ENCODE results near the gene KIF3B.
"Not testable (repeated sequence)": the region's sequence is repeated elsewhere in the genome, so short reads cannot be mapped to it uniquely, and the experiment has no call there.

KIF3B gene

DNA sequence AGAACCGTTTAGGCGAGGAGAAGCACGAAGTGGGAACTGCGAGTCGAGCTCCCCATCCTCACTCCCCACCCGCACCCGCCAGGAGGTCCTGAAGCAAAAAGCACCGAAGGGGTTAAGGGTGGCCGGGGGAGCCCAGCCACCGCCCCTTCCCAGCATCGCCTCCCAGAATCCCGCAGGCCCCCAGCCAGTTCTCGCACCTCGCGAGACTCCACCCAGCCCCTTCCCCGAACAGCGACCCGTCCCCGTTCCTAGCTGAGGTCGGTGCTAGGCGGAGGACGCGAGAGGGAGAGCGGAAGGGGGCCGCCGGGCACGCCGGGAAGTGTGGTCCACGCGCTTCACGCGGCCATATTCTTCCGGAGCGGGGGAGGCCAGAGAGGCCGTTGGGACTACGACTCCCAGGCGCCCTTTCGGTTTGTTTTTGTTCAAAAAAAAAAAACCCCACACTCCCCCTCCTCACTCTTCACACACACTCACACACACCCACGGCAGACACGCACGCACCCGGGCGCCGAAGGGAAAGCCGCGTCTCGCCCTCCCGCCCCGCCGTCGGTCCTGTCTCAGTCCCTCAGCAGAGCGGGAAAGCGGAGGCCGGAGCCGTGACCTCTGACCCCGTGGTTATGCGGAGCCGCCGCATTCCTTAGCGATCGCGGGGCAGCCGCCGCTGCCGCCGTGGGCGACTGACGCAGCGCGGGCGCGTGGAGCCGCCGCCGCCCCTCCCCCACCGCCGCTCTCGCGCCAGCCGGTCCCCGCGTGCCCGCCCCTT lies 80.6 kb downstream of the KIF3B start, which contains the start of gene ASXL1:
TSS of gene ASXL1 (plus strand) at position 463 of the 763 bp plus-strand sequence. CDS start 445 bp downstream, outside the sequence.
- DNase-seq, result peak; percentile 95

DNA sequence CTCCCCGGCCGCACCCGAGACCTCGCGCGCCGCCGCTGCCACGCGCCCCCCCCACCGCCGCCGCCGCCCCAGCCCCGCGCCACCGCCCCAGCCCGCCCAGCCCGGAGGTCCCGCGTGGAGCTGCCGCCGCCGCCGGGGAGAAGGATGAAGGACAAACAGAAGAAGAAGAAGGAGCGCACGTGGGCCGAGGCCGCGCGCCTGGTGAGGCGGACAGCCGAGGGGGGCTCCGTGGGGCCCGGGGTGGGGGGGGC lies 81.1 kb downstream of the KIF3B start:
- DNase-seq, result no peak

DNA sequence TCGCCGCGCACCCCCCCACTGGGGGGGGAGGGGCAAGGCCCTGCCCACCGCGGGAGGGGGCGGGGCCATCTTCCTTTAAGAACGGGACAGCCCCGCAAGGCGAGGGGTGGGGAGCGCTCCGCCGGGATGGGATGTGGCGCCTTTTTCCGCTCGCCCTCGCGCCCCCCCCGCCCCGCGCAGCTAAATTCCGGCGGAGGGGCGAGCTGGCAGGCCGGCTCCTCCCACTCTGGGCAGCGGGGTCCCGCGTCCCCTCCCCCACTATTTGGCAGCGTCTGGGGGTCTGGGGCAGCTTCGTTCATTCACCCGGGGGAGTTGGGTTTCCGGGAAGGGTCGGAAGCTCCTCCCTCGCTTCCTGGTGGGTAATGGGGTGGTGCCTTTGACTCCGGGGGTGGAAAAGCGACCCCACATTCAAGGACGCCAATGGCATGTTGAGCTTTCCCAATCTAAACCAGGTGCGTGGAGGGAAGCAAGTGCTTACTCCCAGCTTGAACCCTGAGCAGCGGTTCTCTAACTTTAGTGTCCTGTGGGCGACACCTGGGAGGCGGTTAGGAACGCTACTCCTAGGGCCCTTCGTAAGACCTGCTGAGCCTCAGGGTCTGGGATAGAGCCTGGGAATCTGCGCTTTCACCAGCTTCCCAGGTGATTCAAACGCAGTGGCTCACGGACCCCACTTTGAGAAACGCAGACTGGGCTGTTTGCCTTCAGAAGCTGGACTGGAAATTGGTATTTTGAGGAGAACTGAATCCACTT lies 81.6 kb downstream of the KIF3B start:
- peak; percentile 74 for DNase-seq

DNA sequence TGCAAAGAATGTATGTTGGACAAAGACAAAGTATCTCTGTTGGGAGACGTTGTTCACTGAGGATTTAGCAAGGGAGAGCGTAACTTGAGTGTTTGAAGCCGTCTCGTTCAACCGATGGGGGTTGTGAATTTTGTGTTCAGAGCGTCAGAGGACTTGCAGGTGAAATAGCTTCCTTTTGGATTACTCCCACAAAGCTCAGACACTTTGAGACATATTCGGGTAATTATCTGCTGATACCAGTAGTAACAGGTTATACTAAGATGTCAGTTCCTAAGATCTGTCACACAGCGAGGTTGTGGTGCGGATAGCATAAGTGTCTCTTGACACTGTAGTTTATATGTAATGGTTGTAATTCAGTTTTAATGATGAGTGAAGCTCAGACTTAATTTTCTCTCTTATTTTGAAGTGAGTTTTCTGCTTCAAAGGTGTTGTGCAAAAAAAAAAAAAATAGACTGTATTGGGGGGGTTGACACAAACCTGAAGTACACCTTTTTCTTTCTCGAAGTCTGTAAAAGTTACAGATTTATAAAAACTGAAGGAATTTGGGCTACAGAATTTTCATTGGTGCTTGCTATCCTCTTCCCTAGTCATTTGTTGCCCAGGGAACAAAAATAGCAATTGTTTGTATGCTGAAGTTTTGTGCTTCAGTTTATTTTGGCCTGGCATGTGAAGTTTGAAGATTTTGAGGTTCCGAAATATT lies 82.3 kb downstream of the KIF3B start:
- no peak for DNase-seq

DNA sequence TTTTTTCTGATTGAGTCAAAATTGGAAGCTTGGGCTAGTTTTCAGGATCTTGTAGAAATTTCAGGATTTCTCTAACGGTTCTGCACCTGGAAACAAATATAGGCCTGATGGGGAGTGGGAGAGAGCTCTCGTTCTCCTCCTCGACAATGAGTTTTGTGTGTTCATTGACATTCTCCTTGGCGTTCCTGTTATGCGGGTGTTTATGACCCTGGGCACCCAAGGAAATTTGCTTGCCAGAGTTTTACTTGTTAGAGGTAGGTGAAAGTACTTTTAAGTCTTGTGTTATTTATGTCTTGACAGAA lies 82.8 kb downstream of the KIF3B start:
- DNase-seq, result no peak

DNA sequence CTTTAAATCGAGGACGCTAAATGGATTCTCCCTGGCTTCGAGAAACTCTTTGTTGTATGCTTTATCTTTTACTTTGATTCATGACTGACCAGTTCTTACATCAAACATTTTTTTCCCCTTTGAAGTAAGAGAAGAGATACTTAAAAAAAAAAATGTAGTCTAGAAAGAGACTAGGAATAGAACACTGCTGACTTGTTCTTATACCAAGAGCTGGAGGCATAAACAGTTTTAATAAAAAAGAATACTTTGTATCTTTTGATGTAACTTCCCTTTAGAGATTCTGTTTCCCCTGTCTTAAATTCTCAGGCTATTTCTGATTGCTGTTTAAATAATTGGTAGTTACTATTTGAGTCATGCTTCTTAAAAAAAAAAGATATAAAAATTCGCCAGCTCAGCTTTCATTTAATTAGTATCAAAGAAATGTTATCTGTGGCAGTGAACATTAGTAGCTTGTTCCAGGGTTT lies 85.5 kb downstream of the KIF3B start:
- no peak for DNase-seq

DNA sequence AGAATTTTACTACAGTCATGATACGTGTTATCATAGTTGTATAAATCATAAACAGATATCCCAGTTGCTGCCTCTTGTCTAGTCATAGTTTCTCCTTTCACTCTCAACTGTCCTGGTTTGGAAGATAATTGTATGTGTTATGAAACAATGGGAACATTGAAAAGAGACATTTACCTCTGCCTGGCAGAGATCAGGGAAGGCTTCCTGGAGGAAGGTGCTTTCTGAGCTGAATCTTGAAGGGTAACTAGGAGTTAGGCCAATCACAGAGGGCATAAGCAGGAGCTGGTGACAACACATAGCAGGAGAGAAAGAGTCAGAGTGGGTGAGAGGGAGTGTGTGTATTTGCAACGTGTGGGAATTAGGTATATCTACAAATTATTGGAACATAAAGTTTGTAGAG lies 86.0 kb downstream of the KIF3B start:
- no peak for DNase-seq

DNA sequence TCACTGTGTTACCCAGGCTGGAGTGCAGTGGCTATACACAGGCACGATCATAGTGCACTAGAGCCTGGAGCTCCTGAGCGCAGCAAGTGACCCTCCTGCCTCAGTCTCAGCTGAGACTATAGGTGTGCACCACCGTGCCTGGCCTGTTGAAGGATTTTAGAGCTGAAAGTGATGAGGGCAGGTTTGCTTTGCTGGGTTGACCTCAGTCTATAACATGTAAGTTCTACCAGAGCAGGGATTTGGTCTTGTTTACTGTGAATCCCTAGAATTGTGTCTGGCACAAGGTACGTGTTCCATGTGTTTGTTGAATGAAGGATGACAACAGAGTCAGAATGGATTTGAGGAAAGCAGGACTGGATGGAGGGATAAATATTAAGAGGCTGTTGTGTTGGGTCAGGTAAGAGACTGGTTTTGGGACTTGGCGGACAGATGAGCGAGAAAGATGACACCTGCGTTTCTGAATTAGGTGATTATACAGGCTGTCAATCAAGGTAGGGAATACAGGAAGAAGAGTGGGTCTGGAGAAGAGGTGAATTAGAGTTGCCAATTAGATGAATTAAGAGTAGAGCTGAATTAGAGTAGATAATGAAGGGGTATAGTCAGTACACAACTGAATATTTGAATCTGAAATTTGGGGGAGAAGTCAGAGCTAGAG lies 87.2 kb downstream of the KIF3B start:
- no peak for DNase-seq

DNA sequence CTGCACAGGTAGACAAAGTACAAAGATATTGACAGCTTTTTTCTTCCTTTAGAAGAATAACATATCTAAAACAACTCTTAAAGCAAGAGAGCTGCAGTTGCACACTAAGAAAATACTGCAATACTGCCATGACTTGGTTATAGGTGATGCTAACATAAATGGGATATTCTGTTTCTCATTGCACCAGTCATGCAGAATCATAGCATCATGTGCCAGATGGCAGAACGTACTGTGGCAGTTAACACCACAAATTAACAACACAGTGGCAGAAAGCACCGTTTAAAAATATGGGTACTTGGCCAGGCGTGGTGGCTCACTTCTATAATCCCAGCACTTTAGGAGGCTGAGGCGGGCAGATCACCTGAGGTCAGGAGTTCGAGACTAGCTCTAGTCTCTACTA lies 88.1 kb downstream of the KIF3B start:
- no peak for DNase-seq

DNA sequence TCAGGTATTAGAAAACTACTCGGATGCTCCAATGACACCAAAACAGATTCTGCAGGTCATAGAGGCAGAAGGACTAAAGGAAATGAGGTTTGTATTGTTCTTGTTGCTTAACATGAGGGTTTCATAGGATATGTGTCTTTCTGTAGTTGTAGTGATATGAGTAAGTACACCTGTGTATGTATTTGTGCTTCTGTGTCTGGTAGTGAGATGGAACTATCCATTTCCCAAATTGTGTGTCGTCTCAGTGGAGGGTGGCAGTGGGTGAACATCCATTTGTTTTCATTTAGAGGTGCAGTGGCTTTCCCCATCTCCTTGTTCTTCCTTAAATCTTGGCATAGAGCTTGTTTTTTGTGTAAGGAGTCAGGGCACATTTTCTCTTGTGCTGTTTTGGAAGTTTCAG lies 88.9 kb downstream of the KIF3B start:
- no peak for DNase-seq

DNA sequence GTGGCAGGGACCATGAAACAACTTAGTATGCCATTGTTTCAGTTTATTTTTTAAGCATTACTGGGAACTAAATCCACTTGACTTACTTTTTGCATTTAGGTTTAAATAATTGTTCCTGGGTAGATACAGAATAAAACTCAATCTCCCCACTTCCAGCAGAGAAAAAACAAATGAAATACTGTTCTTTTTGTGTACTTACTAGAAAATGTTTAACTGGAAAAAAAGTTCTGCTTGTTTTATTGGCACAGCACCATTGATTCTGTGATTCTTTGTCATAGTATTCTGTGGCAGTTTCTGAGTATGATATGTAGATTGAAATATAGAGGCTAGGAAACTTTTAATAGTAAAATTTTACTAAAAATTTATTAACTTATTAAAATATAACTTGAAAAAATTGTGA lies 90.9 kb downstream of the KIF3B start:
- DNase-seq, result no peak

DNA sequence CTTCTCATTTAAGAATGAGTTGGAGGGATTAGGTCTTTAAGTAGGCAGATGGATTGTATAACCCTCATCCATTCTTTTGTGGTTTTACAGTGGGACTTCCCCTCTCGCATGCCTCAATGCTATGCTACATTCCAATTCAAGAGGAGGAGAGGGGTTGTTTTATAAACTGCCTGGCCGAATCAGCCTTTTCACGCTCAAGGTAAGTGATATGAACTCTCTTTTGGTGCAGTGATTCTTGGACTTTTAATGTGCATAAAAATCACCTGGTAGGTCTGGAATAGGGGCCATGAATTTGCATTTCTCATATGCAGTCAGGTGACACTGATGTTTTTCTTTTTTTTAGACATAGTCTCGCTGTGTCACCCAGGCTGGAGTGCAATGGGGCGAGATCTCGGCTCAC lies 91.5 kb downstream of the KIF3B start:
- DNase-seq, result no peak

DNA sequence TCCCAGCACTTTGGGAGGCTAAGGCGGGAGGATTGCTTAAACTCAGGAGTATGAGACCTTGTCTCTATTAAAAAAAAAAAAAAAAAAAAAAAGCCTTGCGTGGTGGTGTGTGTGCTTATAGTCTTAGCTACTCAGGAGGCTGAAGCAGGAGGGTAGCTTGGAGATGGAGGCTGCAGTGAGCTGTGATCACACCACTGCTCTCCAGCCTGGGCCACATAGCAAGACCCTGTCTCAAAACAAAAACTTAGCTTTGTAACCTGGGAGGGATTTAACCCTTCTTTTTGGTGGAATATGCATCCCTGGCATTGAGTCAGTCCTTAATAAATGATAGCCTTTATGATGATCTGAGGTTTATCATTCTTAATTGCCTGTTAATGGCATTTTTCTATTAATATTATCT lies 93.4 kb downstream of the KIF3B start:
- no peak for DNase-seq

DNA sequence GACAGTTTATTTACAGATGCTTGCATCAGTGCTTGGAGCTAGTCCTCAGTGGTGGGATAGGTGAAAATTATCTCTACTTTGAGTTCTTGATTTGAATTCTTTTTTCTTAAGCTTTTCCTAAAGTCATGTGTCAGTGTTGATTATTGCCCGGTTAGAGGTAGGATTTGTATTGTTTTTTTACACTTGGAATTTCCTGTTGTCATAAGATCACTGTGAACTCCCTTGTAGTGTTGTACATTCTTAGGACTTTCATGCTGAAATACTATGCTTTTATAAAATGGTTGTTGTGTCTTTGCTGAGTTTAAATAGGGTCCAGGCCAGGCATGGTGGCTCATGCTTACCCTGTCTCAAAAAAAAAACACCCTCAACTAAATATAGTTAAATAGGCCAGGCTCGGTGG lies 101.0 kb downstream of the KIF3B start:
- no peak for DNase-seq

DNA sequence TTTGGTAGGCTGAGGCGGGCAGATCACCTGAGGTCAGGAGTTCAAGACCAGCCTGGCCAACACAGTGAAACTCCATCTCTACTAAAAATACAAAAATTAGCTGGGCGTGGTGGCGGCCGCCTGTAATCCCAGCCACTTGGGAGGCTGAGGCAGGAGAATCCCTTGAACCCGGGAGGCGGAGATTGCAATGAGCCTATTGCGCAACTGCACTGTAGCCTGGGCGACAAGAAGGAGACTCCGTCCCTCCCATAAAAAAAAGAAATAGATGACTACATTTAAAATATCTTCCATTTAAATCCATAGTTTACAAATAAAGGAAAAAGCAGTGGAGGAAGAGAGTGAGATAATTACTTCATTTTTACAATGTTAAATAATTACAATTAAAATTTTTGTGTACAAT lies 102.6 kb downstream of the KIF3B start:
- not testable (repeated sequence) for DNase-seq

DNA sequence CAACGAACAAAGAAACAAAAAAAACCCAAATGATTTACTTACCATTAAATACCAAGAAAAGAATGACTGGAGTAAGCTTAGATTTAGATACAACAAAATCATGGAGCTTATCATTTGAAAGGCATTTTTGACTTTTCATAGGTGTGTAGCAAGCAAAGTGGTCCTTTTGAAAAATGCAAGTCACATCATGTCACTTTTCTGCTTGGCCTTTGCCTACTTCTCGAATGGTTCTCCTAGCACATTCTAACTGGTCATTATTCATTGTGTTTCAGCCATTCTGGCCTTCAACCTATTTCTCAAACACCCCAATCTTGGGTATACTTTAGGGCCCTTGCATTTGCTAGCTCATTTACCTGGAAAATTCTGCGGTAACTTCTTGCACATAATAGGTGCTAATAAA lies 103.3 kb downstream of the KIF3B start:
- DNase-seq, result no peak

DNA sequence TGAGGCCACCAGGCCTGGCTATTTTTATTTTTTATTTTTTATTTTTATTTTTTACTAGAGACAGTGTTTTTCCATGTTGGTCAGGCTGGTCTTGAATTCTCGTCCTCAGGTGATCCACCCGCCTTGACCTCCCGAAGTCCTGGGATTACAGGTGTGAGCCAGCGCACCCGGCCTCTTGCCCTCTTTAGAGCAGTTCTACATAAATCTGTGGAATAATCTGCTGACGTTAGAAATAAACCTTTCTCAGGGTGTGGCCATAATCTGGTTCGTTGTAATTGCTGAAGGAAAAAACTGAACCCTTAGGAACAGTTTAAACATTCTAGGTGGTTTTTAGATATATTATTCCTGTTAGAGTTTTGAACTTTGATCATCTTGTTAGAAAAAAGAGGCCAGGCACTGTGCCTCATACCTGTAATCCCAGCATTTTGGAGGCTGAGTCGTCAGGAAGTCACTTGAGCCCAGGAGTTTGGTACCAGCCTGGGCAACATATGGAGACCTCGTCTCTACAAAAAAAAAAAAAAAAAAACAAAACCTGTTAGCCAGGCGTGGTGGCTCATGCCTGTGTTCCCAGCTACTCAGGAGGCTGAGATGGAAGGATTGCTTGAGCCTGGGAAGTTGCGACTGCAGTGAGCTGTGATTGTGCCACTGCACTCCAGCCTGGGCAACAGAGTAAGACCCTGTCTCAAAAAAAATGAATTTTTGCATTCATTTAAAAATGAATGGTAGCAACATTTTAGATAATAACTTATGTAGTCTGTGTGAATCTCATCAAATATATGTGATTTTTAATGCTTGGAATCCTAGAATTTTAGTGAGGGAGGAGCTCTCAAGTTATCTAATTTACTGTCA lies 104.9 kb downstream of the KIF3B start:
- no peak for DNase-seq

DNA sequence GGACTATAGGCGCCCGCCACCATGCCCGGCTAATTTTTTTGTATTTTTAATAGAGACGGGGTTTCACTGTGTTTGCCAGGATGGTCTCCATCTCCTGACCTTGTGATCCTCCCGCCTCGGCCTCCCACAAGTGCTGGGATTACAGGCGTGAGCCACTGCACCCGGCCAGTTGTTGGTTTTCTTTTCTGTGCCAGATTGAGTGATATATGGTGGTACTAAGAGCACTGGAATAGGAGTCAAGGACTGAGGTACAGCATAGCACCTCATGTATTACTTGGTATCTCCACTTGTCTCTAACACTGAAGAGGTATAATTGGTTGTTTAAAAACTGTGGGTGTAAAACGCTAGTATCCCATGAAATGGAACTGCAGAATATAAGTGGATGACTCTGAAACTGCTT lies 106.0 kb downstream of the KIF3B start:
- DNase-seq, result not testable (repeated sequence)

All from activated naive CD4-positive, alpha-beta T cell treated with Interleukin-2 at 50 U/mL for 16 hours (primary cell).